ENCODE results near the gene SLC27A5. TPM values are rescaled to one million over a fixed set of nuclear protein-coding genes. Genes with fewer than 3 reads are reported as not detected.

SLC27A5 gene
- total and polyA plus RNA-seq, 2 of the 13 experiments (the other 11 are each of a cell fraction or from before 2014, with no cell fraction given) = 30.3 to 40.2 TPM

DNA sequence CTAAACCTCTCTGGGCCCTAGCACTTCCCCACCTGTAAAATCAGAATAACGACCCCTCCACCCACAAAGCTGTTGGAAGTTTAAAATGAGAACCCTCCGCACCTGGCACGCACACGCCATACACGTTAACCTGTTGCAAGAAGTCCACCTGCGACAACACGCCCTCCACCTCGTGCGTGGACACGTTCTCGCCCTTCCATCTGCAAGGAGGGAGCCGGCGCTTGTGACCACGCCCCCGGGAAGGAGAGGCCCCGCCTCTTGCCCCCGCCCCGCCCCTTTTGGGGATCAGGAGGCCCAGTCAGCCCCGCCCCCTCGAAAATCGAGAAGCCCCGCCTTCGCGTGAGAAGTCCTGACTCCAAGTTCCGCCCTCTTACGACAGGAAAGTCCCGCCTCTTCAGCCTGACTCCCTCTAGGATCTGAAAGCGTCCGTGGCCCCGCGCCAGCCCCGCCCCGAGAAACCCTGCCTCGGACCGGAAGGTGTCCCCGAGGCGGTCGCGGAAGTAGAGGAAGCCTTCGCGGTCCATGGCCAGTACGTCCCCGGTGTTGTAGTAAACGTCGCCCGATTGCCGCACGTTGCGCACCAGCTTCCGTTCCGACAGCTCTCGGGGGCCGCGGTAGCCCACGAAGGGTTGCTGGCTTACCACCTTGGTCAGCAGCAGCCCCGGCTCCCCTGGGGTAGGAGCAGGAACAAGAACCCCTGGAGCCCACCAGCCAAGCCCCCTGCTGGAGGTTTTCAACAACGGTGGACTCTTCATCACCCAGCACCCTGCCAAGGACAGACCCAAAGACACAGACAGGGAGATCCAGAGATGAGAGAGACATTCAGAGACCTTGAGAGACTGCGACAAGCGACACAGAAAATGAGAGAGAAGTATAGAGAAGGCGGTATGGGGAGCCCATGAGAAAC, 12.5 kb downstream of the SLC27A5 start (continued):
- peak; percentile 21; the same call in 1 of the 2 replicates for TF ChIP-seq SRF (IDR thresholded peaks at IDR 0.05; ENCODE audit: low read depth, low read length)
- TF ChIP-seq NKX3-1 (CRISPR knock-in tag; IDR thresholded peaks at IDR 0.05) = no peak; the same call in 1 of the 2 replicates
- TF ChIP-seq HNRNPL (IDR thresholded peaks at IDR 0.05; ENCODE audit: low read depth, low read length) = 0 out of 2 replicates have a peak, but pooled peaks have one; percentile 45
- TF ChIP-seq CBFB (CRISPR knock-in tag; IDR thresholded peaks at IDR 0.05) = peak; percentile 94
- 0 out of 2 replicates have a peak, but pooled peaks have one; percentile 55 for TF ChIP-seq CENPT (CRISPR knock-in tag; IDR thresholded peaks at IDR 0.05; ENCODE audit: low read depth)
- TF ChIP-seq MTA3 (CRISPR knock-in tag; IDR thresholded peaks at IDR 0.05) = no peak
- TF ChIP-seq GZF1 (CRISPR knock-in tag; IDR thresholded peaks at IDR 0.05) = no peak
- peak; percentile 89; the same call in 1 of the 2 replicates for TF ChIP-seq MIER3 (CRISPR knock-in tag; IDR thresholded peaks at IDR 0.05; ENCODE audit: borderline replicate concordance)
- peak; percentile 98 for TF ChIP-seq NR2C2 (CRISPR knock-in tag; IDR thresholded peaks at IDR 0.05; ENCODE audit: borderline replicate concordance)
- no peak for TF ChIP-seq TBX3 (IDR thresholded peaks at IDR 0.05; ENCODE audit: borderline replicate concordance)
- TF ChIP-seq ZFP36L1 (CRISPR knock-in tag; IDR thresholded peaks at IDR 0.05) = peak; percentile 64; the same call in 1 of the 2 replicates
- no peak for TF ChIP-seq ZNF550 (CRISPR knock-in tag; IDR thresholded peaks at IDR 0.05; ENCODE audit: borderline replicate concordance)
- TF ChIP-seq JUNB (CRISPR knock-in tag; IDR thresholded peaks at IDR 0.05; ENCODE audit: borderline replicate concordance) = no peak
- 0 out of 2 replicates have a peak, but pooled peaks have one; percentile 14 for TF ChIP-seq KLF9 (CRISPR knock-in tag; IDR thresholded peaks at IDR 0.05; ENCODE audit: low read depth)
- TF ChIP-seq, protein P1, sequence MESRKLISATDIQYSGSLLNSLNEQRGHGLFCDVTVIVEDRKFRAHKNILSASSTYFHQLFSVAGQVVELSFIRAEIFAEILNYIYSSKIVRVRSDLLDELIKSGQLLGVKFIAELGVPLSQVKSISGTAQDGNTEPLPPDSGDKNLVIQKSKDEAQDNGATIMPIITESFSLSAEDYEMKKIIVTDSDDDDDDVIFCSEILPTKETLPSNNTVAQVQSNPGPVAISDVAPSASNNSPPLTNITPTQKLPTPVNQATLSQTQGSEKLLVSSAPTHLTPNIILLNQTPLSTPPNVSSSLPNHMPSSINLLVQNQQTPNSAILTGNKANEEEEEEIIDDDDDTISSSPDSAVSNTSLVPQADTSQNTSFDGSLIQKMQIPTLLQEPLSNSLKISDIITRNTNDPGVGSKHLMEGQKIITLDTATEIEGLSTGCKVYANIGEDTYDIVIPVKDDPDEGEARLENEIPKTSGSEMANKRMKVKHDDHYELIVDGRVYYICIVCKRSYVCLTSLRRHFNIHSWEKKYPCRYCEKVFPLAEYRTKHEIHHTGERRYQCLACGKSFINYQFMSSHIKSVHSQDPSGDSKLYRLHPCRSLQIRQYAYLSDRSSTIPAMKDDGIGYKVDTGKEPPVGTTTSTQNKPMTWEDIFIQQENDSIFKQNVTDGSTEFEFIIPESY (CRISPR knock-in tag; IDR thresholded peaks at IDR 0.05) = peak; percentile 71
- TF ChIP-seq ZNF143 (CRISPR knock-in tag; IDR thresholded peaks at IDR 0.05) = peak; percentile 83
- TF ChIP-seq, protein P2, sequence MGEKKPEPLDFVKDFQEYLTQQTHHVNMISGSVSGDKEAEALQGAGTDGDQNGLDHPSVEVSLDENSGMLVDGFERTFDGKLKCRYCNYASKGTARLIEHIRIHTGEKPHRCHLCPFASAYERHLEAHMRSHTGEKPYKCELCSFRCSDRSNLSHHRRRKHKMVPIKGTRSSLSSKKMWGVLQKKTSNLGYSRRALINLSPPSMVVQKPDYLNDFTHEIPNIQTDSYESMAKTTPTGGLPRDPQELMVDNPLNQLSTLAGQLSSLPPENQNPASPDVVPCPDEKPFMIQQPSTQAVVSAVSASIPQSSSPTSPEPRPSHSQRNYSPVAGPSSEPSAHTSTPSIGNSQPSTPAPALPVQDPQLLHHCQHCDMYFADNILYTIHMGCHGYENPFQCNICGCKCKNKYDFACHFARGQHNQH (CRISPR knock-in tag; IDR thresholded peaks at IDR 0.05) = peak; percentile 84
- no peak for TF ChIP-seq ZNF235 (CRISPR knock-in tag; IDR thresholded peaks at IDR 0.05; ENCODE audit: borderline replicate concordance)
- peak; percentile 79 for TF ChIP-seq ZBTB7A (CRISPR knock-in tag; IDR thresholded peaks at IDR 0.05)
- TF ChIP-seq, protein P3, sequence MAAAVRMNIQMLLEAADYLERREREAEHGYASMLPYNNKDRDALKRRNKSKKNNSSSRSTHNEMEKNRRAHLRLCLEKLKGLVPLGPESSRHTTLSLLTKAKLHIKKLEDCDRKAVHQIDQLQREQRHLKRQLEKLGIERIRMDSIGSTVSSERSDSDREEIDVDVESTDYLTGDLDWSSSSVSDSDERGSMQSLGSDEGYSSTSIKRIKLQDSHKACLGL (CRISPR knock-in tag; IDR thresholded peaks at IDR 0.05) = peak; percentile 59; the same call in 1 of the 2 replicates
- TF ChIP-seq ZNF768 (CRISPR knock-in tag; IDR thresholded peaks at IDR 0.05) = peak; percentile 86
- 0 out of 2 replicates have a peak, but pooled peaks have one; percentile 68 for TF ChIP-seq MAZ (IDR thresholded peaks at IDR 0.05; ENCODE audit: borderline replicate concordance, low read depth, low read length)
- peak; percentile 89 for TF ChIP-seq MAZ (CRISPR knock-in tag; IDR thresholded peaks at IDR 0.05; ENCODE audit: low read depth)
- TF ChIP-seq, protein P4, sequence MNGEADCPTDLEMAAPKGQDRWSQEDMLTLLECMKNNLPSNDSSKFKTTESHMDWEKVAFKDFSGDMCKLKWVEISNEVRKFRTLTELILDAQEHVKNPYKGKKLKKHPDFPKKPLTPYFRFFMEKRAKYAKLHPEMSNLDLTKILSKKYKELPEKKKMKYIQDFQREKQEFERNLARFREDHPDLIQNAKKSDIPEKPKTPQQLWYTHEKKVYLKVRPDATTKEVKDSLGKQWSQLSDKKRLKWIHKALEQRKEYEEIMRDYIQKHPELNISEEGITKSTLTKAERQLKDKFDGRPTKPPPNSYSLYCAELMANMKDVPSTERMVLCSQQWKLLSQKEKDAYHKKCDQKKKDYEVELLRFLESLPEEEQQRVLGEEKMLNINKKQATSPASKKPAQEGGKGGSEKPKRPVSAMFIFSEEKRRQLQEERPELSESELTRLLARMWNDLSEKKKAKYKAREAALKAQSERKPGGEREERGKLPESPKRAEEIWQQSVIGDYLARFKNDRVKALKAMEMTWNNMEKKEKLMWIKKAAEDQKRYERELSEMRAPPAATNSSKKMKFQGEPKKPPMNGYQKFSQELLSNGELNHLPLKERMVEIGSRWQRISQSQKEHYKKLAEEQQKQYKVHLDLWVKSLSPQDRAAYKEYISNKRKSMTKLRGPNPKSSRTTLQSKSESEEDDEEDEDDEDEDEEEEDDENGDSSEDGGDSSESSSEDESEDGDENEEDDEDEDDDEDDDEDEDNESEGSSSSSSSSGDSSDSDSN (CRISPR knock-in tag; IDR thresholded peaks at IDR 0.05) = peak; percentile 97

Measured in HepG2 (cell line).